Mucosa of descending colon (tissue), 3 donors: ENCODE results near the gene DIDO1. TPM values are rescaled to one million over a fixed set of nuclear protein-coding genes. Genes with fewer than 3 reads are reported as not detected.

Source experiments
- ATAC-seq: fragments of 200-7000 bp; cut with Tn5 transposase; one replicate; pipeline ENCODE4 v1.9.1; 2020; ENCODE audit warnings: mild to moderate bottlenecking, moderate library complexity
- DNase-seq, 3 donors: peaks; one replicate each; pipeline ENCODE4 v3.0.0-alpha.2; 2020
- H3K36me3 ChIP-seq: fragments of 200-600 bp; one replicate; pipeline ENCODE4 v1.8.0; 2021; ENCODE audit warnings: low read depth, mild to moderate bottlenecking
- H3K4me1 ChIP-seq: fragments of 200-600 bp; one replicate; pipeline ENCODE4 v1.8.0; 2021; ENCODE audit warnings: low read depth, mild to moderate bottlenecking
- H3K4me3 ChIP-seq: fragments of 200-600 bp; one replicate; pipeline ENCODE4 v1.8.0; 2021; ENCODE audit warnings: mild to moderate bottlenecking
- H3K9me3 ChIP-seq: fragments of 200-600 bp; one replicate; pipeline ENCODE4 v1.8.0; 2021; ENCODE audit warnings: mild to moderate bottlenecking
- CTCF ChIP-seq: fragments of 200-600 bp; IDR thresholded peaks from one replicate; pipeline ENCODE4 v1.8.0; 2022; ENCODE audit warnings: antibody characterized with exemption, mild to moderate bottlenecking
- intact Hi-C, 2 donors: fragments of 100-400 bp; cut with DNase I in 1 of 2; cut with micrococcal nuclease in 1 of 2; formaldehyde crosslinking; loops; one replicate each; pipeline versions ENCODE4 v1.11.0 to v1.11.1; 2022; cut with DNase I, micrococcal nuclease
- total RNA-seq, 3 donors: library from RNA; stranded (reverse); fragmentation: NEBNext Ultra II Directional in 2 of 3; extraction: Animal tissue kit (Norgen Biotek cat#: 25700) in 2 of 3; gene quantifications; one replicate each; pipeline versions ENCODE4 v1.2.1 to v1.2.4, GENCODE V29; 2021 to 2023
- donor health status: DM: no; HTN: no; CAD: no; lungs with moderate emphysema.
- donor health status: DM: no; HTN: no; CAD: no.
- donor health status: DM: no; HTN: yes; CAD: no.

The DIDO1 gene
- total RNA-seq, 3 donors from 2014 or later = 53.4 to 72.5 (median 67.4) TPM

GRCh38 chr20:62931464-62931863 is 5.2 kb upstream of the DIDO1 start:
- H3K4me3 ChIP-seq = no peak overlapping the region
- intact Hi-C loops = no loop called here
- no peaks in the 10 kb centered on the region for H3K36me3 ChIP-seq
- DNase-seq (no peak), ATAC-seq (no peak)
- peaks cover 36% of the 10 kb centered on the region for H3K4me1 ChIP-seq
- H3K9me3 ChIP-seq = no peaks in the 10 kb centered on the region
- no peak for TF ChIP-seq CTCF

- intact Hi-C loops = no loop called here
- DNase-seq (peak; percentile 83 to 86 (median 84)), ATAC-seq (peak; percentile 61)
- Histone ChIP-seq H3K9me3 (no peaks in the 10 kb centered on the region), H3K4me3 (peak overlapping the region; percentile 17), H3K4me1 (peaks cover 36% of the 10 kb centered on the region), H3K36me3 (no peaks in the 10 kb centered on the region)
- no peak for TF ChIP-seq CTCF
Observed at GRCh38 chr20:62929051-62929538, 2.8 kb upstream of the DIDO1 start.

- peak in 1 of 3 donors; percentile 49 for DNase-seq
- H3K36me3 ChIP-seq = no peaks in the 10 kb centered on the region
- H3K9me3 ChIP-seq = no peaks in the 10 kb centered on the region
- intact Hi-C loops = no loop called here
- H3K4me3 ChIP-seq = peak overlapping the region; percentile 17
- peaks cover 41% of the 10 kb centered on the region for H3K4me1 ChIP-seq
- TF ChIP-seq CTCF = no peak
- ATAC-seq = no peak
Observed at GRCh38 chr20:62928246-62928939, 2.1 kb upstream of the DIDO1 start.

GRCh38 chr20:62927128-62927705 is 912 bp upstream of the DIDO1 start:
- no peaks in the 10 kb centered on the region for H3K36me3 ChIP-seq
- H3K4me1 ChIP-seq = peaks cover 51% of the 10 kb centered on the region
- no peaks in the 10 kb centered on the region for H3K9me3 ChIP-seq
- DNase-seq (no peak), ATAC-seq (no peak)
- intact Hi-C loops = no loop called here
- no peak for TF ChIP-seq CTCF
- H3K4me3 ChIP-seq = no peak overlapping the region

- H3K9me3 ChIP-seq = no peaks in the 10 kb centered on the region
- TF ChIP-seq CTCF = no peak
- no peaks in the 10 kb centered on the region for H3K36me3 ChIP-seq
- peak; percentile 58 to 72 (median 71) for DNase-seq
- intact Hi-C loops = no loop called here
- peak; percentile 17 for ATAC-seq
- peaks cover 56% of the 10 kb centered on the region for H3K4me1 ChIP-seq
- H3K4me3 ChIP-seq = peak overlapping the region; percentile 99
Observed at GRCh38 chr20:62925420-62926228, 681 bp downstream of the DIDO1 start.
